HG03457 (cell line): ENCODE data around the gene FOXA2.
"Not testable (repeated sequence)": the region's sequence is repeated elsewhere in the genome, so short reads cannot be mapped to it uniquely, and the experiment has no call there.

Experiments
- ATAC-seq: cut with Tn5 transposase; IDR thresholded peaks from one replicate; pipeline ENCODE4 v1.9.1; 2021; ENCODE audit warnings: moderate number of reproducible peaks; ENCODE audit not compliant: unreplicated experiment

Gene FOXA2

GRCh38 chr20:22584522-22584921, at the start of gene FOXA2:
Gene FOXA2 (minus strand): TSS chr20:22584572. CDS start chr20:22584278, 294 bp downstream.
- ATAC-seq: no peak

GRCh38 chr20:22630701-22631100, 46.3 kb upstream of the FOXA2 start:
- ATAC-seq: no peak

- ATAC-seq: no peak
Measured at GRCh38 chr20:22629927-22630326, 45.6 kb upstream of the FOXA2 start.

DNA sequence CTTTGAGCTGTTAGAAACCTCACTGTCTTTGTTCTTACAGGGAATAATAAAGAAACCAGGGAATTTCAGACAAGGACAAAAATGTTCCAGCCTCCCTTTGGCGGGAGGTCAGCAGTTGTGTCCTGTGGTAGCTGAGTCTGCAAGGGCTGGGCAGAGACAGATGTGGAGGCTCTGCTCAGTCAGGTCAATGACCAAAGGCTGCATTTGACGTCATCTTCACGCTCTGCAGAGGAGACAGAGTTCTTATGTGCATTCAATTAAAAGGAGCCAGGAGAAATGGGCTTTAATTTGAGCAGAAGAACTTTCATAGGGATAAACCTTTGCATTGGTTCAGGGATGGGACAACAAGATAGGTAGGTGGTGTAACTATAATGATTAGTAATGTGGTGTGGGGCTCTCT, 45.1 kb upstream of the FOXA2 start:
- no peak for ATAC-seq

DNA sequence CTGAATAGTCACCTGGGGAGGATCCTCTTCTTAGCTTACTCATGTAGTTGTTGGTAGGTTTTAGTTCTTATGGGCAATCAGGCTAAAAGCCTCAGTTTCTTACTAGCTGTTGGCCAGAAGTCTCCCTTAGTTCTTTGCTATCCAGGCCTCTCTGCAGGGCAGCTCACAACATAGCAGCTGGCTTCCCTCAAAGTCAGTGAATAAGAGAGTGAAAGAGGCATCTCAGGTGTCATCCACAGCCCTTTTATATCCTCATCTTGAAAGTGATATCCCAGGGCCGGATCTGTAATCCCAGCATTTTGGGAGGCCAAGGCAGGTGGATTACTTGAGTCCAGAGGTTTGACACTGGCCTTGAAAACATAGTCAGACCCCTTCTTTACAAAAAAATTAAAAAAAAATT, 42.1 kb upstream of the FOXA2 start:
- no peak for ATAC-seq

DNA sequence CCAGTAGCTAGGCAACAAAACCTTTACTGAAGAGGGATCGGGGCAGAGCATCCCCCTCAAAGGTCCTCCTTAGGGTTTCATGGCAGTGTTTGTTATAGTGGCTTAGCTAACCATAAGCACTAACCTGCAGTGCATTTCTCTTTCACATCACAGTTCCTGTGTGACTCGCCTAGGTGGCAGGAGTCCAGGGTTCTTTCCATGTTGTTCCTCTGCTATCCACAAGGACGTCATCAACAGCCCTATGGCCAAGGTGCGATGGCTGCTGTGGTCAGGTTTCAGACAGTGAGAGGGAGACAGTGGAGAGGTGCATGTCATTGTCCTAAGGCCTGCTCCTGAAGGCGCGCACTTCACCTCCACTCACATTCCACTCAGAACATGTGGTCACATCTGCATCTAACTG, 38.8 kb upstream of the FOXA2 start:
- no peak for ATAC-seq

GRCh38 chr20:22620342-22620741, 36.0 kb upstream of the FOXA2 start:
- no peak for ATAC-seq

DNA sequence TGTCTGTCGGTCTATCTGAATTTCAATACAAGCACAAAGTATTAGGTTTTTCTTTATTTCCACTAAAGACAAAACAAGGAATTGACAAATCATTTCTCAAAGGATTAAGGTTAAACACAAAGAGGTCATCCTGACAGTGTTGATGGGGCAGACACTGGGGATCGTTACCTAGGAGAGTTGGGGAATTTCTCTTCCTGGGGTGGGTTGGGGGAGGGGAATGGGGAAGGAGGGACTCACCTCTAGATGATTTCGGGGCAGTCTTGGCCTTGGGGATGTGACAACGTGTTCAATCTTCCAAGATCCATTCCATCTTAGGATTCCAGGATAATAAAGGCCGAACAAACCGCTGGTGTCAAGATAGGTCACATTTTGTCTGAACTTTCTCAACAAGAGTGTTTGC, 35.4 kb upstream of the FOXA2 start:
- ATAC-seq: no peak

GRCh38 chr20:22619272-22619671, 34.9 kb upstream of the FOXA2 start:
- no peak for ATAC-seq

DNA sequence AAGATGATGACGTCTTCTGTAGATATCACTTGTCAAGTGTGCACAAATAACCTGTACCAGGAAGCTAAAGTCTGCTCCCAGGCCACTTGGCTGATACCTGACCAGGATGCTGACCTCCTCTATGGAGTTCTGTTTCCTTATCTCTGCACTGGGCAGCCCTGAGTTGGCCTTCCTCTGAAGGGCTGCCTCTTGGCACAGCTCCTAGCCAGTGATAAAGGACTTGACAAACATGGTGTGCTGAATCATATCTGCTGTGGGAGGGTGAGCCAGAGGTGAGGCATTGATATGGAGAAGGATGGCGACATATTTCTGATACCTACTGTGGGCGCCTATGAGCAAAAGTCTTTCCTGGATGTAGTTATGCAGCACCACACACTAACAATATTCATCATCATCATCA, 32.8 kb upstream of the FOXA2 start:
- no peak for ATAC-seq

GRCh38 chr20:22616551-22616950, 32.2 kb upstream of the FOXA2 start:
- ATAC-seq: no peak

DNA sequence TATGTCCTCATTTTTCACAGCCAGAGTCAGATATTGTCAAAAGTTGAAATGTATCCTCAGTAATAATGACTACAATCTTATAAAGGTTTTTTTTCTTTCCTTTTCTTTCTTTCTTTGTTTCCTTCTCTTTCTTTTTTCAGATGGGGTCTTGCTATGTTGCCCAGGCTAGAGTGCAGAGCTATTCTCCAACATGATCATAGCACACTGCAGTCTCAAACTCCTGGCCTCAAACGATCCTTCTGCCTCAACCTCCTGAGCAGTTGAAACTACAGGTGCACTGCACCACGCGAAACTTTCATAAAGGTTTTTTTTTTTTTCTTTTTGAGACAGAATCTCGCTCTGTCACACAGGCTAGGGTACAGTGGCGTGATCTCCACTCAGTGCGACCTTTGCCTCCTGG, 31.1 kb upstream of the FOXA2 start:
- no peak for ATAC-seq

- no peak for ATAC-seq
Measured at GRCh38 chr20:22611636-22612035, 27.3 kb upstream of the FOXA2 start.

DNA sequence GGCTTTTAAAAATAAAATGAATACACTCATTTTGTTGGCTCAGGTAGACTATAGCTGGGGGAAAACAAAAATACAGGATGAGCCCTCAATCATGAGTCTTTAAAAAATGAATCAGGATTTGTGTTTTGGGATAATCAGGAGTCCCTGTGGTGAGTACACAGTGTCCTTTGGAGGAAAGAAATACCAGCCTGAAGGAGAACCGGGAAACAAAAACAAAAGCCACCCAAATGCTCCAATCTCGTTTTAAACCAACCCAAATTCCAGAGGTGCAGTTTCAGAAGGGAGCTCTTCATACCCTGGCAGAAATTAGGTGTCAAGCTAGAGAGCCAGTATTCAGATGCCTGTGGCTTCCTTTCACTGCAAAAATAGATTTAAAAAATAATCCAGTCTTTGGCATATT, 23.3 kb upstream of the FOXA2 start:
- no peak for ATAC-seq

DNA sequence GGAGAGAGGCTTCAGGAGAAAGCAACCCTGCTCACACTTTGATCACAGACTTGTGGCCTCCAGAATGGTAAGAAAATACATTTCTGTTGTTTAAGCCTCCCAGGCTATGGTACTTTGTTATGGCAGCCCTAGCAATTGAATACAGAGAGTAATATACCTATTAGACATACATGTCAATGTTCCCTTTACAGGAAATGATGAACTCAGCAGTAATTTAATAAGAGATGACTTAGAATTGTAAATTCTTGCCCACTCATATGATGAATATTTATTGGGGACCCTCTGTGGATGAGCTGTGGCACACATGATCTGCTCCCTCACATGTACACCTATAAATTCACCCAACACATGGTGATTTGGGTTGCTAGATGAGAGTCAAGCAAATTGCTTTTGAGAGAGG, 20.4 kb upstream of the FOXA2 start:
- ATAC-seq: no peak

DNA sequence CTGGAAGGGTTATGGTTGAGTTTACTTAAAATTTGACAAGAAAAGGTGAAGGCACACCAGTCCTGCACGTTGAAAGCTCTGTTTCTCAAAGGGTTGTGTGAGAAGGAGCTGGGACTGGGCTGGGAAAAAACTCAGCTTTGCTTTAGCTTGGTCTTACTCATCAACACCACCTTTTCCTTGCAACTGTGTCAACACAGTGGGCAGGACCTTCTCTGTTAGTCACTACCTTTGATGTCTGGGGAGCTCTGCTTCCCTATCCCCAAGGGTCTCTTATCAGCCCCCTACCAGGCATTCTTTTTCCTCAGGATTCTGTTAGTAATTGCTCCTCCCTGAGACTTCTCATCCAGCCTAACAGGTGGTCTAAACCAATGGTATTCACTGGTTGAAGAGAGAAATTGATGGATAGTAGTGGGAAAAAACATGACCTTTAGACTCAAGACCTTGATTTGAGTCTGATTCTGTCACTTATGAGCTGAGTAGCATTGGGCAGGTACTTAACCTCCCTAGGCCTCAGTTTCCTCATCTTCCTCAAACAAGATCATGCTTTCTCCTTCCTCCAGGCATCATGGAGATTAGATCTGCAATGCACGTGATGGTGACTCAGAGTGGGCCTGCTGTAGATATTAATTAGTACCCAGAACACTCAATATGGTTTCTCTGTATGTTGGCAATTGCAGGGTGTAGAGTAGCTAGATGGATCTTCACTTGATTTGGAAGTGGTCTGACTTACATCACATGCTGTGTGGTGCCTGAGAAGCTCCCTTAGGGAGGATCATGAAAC, 17.2 kb upstream of the FOXA2 start:
- no peak for ATAC-seq

- not testable (repeated sequence) for ATAC-seq
Measured at GRCh38 chr20:22599258-22599657, 14.9 kb upstream of the FOXA2 start.

DNA sequence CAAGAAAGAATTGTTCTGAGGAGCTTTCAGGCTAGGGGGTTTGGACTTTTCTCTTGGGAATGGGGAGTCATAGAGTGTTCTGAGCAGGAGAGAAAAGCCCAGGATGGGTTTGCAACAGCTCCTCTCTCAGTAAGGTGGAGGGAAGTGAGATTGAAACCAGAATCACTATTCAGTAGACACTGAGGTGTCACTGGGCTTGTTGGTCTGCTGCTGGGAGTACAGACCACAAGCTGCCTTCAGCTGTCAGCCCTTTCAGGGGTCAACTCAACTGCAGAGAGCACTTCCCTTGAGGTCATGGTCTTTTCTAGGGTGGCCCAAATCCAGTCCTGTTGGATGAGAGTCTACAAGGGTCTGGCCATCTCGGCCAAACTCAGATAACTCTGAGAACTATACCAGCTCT, 12.9 kb upstream of the FOXA2 start:
- no peak for ATAC-seq

- no peak for ATAC-seq
Measured at GRCh38 chr20:22590662-22591061, 6.3 kb upstream of the FOXA2 start.

DNA sequence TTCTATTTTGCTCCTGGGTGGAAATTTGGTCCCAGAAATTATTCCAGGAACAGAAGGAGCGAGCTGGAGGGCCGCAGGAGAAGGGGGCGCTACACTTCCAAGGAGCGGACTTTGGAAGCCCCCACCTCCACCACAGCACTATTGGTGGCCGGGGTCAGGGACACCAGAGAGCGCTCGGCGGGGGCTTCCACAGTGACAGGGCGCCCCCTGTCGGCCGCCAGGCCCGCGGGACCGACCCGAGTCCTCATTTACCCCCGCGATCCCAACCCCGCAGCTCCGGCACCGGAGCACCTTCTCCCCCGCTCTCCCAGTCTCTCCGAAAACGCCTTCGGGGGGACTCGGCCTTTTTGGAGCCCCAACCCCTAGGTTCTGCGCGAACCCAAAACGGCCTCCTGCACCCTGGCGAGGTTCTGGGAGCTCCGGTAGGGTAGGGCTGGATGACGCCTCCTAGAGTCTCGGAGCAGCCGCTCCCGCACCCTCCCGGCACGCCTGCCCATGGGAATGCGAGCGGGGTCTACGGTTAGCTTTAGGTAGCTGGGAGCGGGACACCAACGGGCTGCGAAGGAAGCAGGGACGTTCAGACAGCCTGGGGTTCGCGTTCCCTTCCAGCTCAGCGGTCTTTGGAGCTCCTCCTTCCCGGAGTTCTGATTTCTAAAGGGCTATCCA, 2.4 kb upstream of the FOXA2 start:
- no peak for ATAC-seq

GRCh38 chr20:22585786-22586493, 1.6 kb upstream of the FOXA2 start:
- ATAC-seq: no peak
